HepG2 (cell line): ENCODE data around the gene DLG4. TPM values are rescaled to one million over a fixed set of nuclear protein-coding genes. Genes with fewer than 3 reads are reported as not detected.

ENCODE experiments used
- ARID2 ChIP-seq: sonication (generic); formaldehyde crosslinking; IDR thresholded peaks from 2 replicates; pipeline ENCODE4 v1.8.1; 2022; ENCODE audit warnings: mild to moderate bottlenecking, missing genetic modification reagents, borderline replicate concordance
- ATF5 ChIP-seq: sonication (generic); formaldehyde crosslinking; IDR thresholded peaks from 2 replicates; pipeline ENCODE4 v1.4.0; 2020; ENCODE audit warnings: mild to moderate bottlenecking, low read depth, missing genetic modification reagents
- ATF7 ChIP-seq, 2 experiments: fragments of 450-650 bp in 1 of 2; sonication (generic) in 1 of 2; formaldehyde crosslinking in 1 of 2; IDR thresholded peaks; 2 replicates each; pipeline versions ENCODE4 v1.4.0 to v1.6.1; 2016 to 2020; ENCODE audit warnings: antibody characterized with exemption in 1 of 2, mild to moderate bottlenecking in 1 of 2, missing genetic modification reagents in 1 of 2
- FOSL2 ChIP-seq: sonication (generic); formaldehyde crosslinking; IDR thresholded peaks from 2 replicates; pipeline ENCODE4 v1.4.0; 2020; ENCODE audit warnings: missing genetic modification reagents
- GFI1 ChIP-seq: sonication (generic); formaldehyde crosslinking; IDR thresholded peaks from 2 replicates; pipeline ENCODE4 v1.5.0; 2020; ENCODE audit warnings: missing genetic modification reagents, mild to moderate bottlenecking, borderline replicate concordance
- JUN ChIP-seq: sonication (generic); formaldehyde crosslinking; IDR thresholded peaks from 2 replicates; pipeline ENCODE4 v1.4.0; 2020; ENCODE audit warnings: mild to moderate bottlenecking, missing genetic modification reagents
- MAZ ChIP-seq, 2 experiments: sonication (generic) in 1 of 2; formaldehyde crosslinking in 1 of 2; IDR thresholded peaks; 2 replicates each; pipeline versions ENCODE4 v1.5.0 to v1.6.1; 2012 to 2020; ENCODE audit warnings: low read depth in 2 of 2, mild to moderate bottlenecking in 2 of 2, borderline replicate concordance in 1 of 2, improper control_type of control experiment in 1 of 2, low read length in 1 of 2, missing genetic modification reagents in 1 of 2, moderate library complexity in 1 of 2
- NR3C1 ChIP-seq: sonication (generic); formaldehyde crosslinking; IDR thresholded peaks from 2 replicates; pipeline ENCODE4 v1.4.0; 2020; ENCODE audit warnings: missing genetic modification reagents
- PHF21A ChIP-seq: sonication (generic); formaldehyde crosslinking; IDR thresholded peaks from 2 replicates; pipeline ENCODE4 v1.5.0; 2020; ENCODE audit warnings: mild to moderate bottlenecking, missing genetic modification reagents
- RBAK ChIP-seq: sonication (generic); formaldehyde crosslinking; IDR thresholded peaks from 2 replicates; pipeline ENCODE4 v1.5.1; 2020; ENCODE audit warnings: mild to moderate bottlenecking, missing genetic modification reagents
- SETDB1 ChIP-seq: sonication (generic); formaldehyde crosslinking; IDR thresholded peaks from 2 replicates; pipeline ENCODE4 v1.5.1; 2020; ENCODE audit warnings: missing genetic modification reagents, mild to moderate bottlenecking, borderline replicate concordance
- SIN3A ChIP-seq: IDR thresholded peaks from 2 replicates; pipeline ENCODE4 v1.6.1; 2011; ENCODE audit warnings: low read depth, mild to moderate bottlenecking, control low read depth, low read length, borderline replicate concordance
- SUZ12 ChIP-seq: fragments of 150-350 bp; IDR thresholded peaks from 2 replicates; pipeline ENCODE4 v1.6.1; 2014; ENCODE audit warnings: low read depth, low read length
- ZBTB10 ChIP-seq: sonication (generic); formaldehyde crosslinking; IDR thresholded peaks from 2 replicates; pipeline ENCODE4 v1.4.0; 2020; ENCODE audit warnings: missing genetic modification reagents, borderline replicate concordance
- ZNF17 ChIP-seq: sonication (generic); formaldehyde crosslinking; IDR thresholded peaks from 2 replicates; pipeline ENCODE4 v1.5.0; 2020; ENCODE audit warnings: mild to moderate bottlenecking, missing genetic modification reagents
- ZNF34 ChIP-seq: sonication (generic); formaldehyde crosslinking; IDR thresholded peaks from 2 replicates; pipeline ENCODE4 v1.4.0; 2020; ENCODE audit warnings: mild to moderate bottlenecking, missing genetic modification reagents, borderline replicate concordance
- ZNF598 ChIP-seq: sonication (generic); formaldehyde crosslinking; IDR thresholded peaks from 2 replicates; pipeline ENCODE4 v1.5.1; 2020; ENCODE audit warnings: mild to moderate bottlenecking, missing genetic modification reagents, borderline replicate concordance
- ZNF710 ChIP-seq: sonication (generic); formaldehyde crosslinking; IDR thresholded peaks from 2 replicates; pipeline ENCODE4 v1.5.0; 2020; ENCODE audit warnings: mild to moderate bottlenecking, missing genetic modification reagents, borderline replicate concordance
- ZNF784 ChIP-seq: sonication (generic); formaldehyde crosslinking; IDR thresholded peaks from 2 replicates; pipeline ENCODE4 v1.5.1; 2020; ENCODE audit warnings: missing genetic modification reagents, mild to moderate bottlenecking, borderline replicate concordance
- ZNF816 ChIP-seq: sonication (generic); formaldehyde crosslinking; IDR thresholded peaks from 2 replicates; pipeline ENCODE4 v1.8.0; 2022; ENCODE audit warnings: missing genetic modification reagents, mild to moderate bottlenecking, borderline replicate concordance
- polyA plus RNA-seq, 8 experiments: library from polyadenylated mRNA; depleted of rRNA in 3 of 8; stranded (reverse) in 7 of 8; unstranded in 1 of 8; fragments of >200 nt; fragmentation: Illumina TruSeq in 4 of 8; extraction: Trizol in 4 of 8; gene quantifications; 2 replicates each; pipeline versions ENCODE4 v1.2.1 to v1.2.3, GENCODE V29; 2011 to 2016; ENCODE audit warnings: low read depth in 4 of 8, missing spikeins in 1 of 8, mixed read lengths in 1 of 8; ENCODE audit not compliant: insufficient read depth in 1 of 8
- total RNA-seq, 5 experiments: library from RNA; depleted of rRNA; stranded (reverse); fragments of >200 nt; fragmentation: Illumina TruSeq; extraction: Trizol; gene quantifications; 2 replicates each; pipeline ENCODE4 v1.2.3, GENCODE V29; 2016; ENCODE audit warnings: low read depth in 1 of 5
- TF ChIP-seq, protein P1 (sequence below): sonication (generic); formaldehyde crosslinking; IDR thresholded peaks from 2 replicates; pipeline ENCODE4 v1.9.0; 2021; ENCODE audit warnings: missing genetic modification reagents, mild to moderate bottlenecking, borderline replicate concordance

The DLG4 gene
- total and polyA plus RNA-seq, 2 of the 13 experiments (the other 11 are each of a cell fraction or from before 2014, with no cell fraction given), result 0.71 to 4.3 TPM

DNA sequence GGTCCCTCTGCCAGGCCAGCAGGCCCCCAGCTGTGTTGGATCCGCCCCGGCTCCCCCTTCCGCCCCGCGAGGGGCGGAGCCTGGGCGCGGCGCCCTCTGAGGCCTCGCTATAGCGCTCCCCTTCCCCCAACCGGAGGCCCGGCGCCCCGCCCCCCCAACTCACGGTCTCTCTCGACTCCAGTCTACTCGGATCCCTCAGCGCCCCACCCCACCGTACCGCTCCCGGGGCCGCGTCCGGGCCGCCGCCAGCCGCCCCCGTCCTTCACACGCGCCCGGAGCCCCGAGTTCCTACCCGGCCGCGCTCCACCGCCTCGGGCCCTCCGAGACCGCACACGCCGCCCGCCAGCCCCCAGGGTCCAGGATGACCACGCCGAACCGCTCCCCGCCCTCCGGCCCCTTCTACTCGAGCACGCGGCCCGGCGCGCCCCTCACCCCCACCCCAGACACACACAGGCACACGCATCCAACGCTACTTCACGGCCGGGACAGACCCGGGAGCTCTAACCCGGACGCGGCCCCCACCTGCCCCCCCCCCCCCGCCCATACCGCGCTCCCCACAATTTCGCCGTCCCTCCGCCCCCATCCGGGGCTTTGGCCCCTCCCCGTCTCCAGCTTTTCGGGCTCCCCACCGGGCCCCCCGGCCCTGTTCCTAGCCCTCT is 18.3 kb upstream of the DLG4 start (continued):
- TF ChIP-seq MAZ (IDR thresholded peaks at IDR 0.05; ENCODE audit: borderline replicate concordance, low read depth, low read length), result 0 out of 2 replicates have a peak, but pooled peaks have one; percentile 57
- peak; percentile 17; the same call in 1 of the 2 replicates for TF ChIP-seq MAZ (CRISPR knock-in tag; IDR thresholded peaks at IDR 0.05; ENCODE audit: low read depth)
- no peak for TF ChIP-seq ZNF710 (CRISPR knock-in tag)
- TF ChIP-seq ZNF17, result no peak
- TF ChIP-seq, protein P1, sequence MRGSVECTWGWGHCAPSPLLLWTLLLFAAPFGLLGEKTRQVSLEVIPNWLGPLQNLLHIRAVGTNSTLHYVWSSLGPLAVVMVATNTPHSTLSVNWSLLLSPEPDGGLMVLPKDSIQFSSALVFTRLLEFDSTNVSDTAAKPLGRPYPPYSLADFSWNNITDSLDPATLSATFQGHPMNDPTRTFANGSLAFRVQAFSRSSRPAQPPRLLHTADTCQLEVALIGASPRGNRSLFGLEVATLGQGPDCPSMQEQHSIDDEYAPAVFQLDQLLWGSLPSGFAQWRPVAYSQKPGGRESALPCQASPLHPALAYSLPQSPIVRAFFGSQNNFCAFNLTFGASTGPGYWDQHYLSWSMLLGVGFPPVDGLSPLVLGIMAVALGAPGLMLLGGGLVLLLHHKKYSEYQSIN (CRISPR knock-in tag), result no peak
- no peak for TF ChIP-seq ZNF816 (CRISPR knock-in tag)
- no peak for TF ChIP-seq ZNF598 (CRISPR knock-in tag)
- peak; percentile 72; the same call in 1 of the 2 replicates for TF ChIP-seq SIN3A
- no peak for TF ChIP-seq SETDB1 (CRISPR knock-in tag)
- TF ChIP-seq PHF21A (CRISPR knock-in tag), result no peak
- peak; percentile 48; the same call in 1 of the 2 replicates for TF ChIP-seq ZBTB10 (CRISPR knock-in tag)
- TF ChIP-seq NR3C1 (CRISPR knock-in tag), result no peak
- TF ChIP-seq ATF5, result no peak
- no peak for TF ChIP-seq ATF7 (IDR thresholded peaks at IDR 0.05)
- TF ChIP-seq ATF7 (CRISPR knock-in tag; IDR thresholded peaks at IDR 0.05), result no peak
- no peak for TF ChIP-seq FOSL2 (CRISPR knock-in tag)
- TF ChIP-seq JUN (CRISPR knock-in tag), result no peak
- no peak for TF ChIP-seq RBAK (CRISPR knock-in tag)
- TF ChIP-seq GFI1 (CRISPR knock-in tag), result peak; percentile 47; the same call in 1 of the 2 replicates
- no peak for TF ChIP-seq SUZ12
- no peak for TF ChIP-seq ARID2 (CRISPR knock-in tag)
- no peak for TF ChIP-seq ZNF784 (CRISPR knock-in tag)
- TF ChIP-seq ZNF34 (CRISPR knock-in tag), result no peak
